HG02938 (cell line): ENCODE data around the gene ANKRD6.
"Not testable (repeated sequence)": the region's sequence is repeated elsewhere in the genome, so short reads cannot be mapped to it uniquely, and the experiment has no call there.

Experiments used
- ATAC-seq: cut with Tn5 transposase; IDR thresholded peaks from one replicate; pipeline ENCODE4 v1.9.1; 2021; ENCODE audit warnings: mild to moderate bottlenecking, moderate library complexity; ENCODE audit not compliant: unreplicated experiment

The ANKRD6 gene

DNA sequence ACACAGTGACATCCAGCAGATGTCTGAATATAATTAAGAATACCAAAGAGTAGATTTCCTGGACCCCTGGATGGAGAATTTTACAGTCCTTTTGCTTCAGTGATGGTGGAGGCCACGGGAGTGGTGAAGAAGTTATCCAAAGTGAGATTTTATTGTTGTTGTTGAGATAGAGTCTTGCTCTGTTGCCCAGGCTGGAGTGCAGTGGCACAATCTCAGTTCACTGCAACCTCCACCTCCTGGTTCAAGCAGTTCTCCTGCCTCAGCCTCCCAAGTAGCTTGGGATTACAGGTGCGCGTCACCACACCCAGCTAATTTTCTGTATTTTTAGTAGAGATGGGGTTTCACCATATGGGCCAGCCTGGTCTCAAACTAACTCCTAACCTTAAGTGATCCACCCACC lies 208.6 kb downstream of the ANKRD6 start:
- not testable (repeated sequence) for ATAC-seq

DNA sequence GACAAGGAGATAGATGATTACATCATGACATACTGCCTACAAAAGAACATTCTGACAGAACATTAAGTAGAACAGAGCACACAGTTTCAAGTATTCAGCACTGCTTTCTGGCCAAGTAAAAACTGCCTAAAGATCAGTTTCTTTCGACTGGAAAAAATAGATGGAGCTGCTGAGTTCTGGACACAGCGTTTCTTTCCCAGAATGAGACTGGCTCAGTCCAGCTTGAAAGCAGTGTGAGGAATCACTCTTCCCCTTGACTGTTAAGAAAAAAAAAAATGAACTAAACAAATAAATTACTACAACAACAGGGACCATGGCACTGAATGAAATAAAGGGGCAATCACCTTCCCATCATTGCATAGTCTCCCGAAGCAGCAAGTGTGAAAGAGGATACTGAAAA lies 210.0 kb downstream of the ANKRD6 start:
- no peak for ATAC-seq

DNA sequence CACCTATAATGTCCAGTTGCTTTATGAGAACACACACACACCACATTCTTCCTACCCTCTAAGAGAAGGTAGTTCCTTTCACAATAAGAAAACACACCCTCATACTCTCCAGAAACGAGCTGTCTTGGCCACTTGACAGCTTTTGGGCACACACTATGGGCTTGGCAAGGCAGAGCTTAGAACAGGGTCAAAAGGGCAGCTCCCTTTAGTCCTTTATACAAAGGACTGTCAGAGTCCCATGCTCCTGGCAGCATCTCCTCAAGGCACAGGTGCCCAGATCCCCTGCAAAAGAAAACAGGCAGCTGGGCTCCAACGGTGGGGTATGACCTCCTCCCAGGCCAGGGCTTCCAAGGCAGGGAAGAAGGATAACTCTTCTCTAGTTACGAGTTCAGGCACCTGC lies 210.5 kb downstream of the ANKRD6 start:
- ATAC-seq = no peak

DNA sequence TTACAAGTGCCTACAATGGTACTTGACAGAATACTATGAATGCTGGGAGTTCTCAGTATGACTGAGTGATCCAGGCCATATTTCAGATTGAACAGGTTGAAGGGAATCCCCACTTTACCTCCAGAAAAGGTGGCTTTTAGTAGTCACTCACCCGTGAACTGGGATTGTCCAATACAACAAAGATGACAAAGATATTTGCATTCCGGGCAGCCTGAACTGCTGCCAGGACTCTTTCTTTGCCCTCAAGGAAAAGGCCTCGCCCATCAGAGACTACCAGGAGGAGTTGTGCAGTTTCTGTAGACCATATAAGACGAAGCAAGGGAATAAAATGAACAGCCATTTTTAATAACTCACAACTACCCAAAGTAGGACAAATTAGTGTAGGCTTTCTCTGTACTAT lies 211.9 kb downstream of the ANKRD6 start:
- no peak for ATAC-seq

DNA sequence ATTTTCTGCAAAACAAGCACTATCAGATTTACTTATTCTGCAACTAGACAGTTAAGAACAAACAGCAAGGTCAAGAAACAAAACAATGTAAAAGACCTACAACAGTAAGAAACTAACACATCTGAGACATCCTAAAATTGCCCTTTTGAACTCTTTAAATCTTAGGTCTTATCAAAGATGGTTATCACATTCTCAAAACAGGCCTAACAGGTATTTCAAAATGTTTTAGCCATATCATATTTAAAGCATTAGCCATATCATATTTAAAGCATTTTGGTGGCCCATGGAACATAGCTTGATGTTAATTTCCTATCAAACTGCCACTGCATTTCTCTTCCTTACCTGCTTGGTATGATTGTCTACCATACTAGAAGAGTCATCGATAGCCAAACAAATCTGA lies 216.7 kb downstream of the ANKRD6 start:
- ATAC-seq = no peak

DNA sequence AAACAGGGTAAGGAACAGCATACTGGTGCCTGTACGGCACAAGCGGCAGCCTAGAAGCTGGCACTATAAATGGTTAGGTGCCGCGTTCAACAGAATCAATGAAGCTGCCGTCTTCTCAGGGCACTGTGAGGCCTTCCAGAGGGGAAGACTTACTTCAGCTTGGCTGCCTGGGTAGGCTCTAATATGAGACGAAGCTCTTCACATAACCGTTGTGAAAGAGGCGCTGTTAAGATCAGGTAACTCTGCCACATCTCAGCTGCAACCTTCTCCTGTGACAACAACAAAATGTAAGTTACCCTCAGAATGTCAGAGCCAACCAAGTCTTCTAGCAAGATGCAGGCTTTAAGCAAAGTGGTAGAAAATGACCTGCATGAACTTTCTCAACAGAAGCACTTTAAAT lies 217.6 kb downstream of the ANKRD6 start:
- no peak for ATAC-seq

DNA sequence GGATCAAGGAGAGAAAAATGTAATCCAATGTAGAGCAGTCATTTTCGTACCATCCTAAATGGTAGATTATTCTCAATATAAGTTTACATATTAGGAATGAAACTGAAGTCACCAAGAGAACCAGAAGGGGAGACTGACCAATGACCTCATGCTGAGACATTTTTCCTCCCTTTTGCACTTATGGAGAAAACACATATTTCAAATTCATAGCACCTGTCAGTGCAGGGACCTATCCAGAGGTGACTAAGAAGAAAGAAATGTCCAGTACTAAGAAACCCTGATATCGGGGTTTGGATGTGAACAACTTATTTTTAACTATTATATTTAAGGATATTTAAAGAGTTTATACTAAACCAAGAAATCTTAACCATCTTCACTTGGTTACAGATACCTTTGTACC lies 222.2 kb downstream of the ANKRD6 start:
- no peak for ATAC-seq

DNA sequence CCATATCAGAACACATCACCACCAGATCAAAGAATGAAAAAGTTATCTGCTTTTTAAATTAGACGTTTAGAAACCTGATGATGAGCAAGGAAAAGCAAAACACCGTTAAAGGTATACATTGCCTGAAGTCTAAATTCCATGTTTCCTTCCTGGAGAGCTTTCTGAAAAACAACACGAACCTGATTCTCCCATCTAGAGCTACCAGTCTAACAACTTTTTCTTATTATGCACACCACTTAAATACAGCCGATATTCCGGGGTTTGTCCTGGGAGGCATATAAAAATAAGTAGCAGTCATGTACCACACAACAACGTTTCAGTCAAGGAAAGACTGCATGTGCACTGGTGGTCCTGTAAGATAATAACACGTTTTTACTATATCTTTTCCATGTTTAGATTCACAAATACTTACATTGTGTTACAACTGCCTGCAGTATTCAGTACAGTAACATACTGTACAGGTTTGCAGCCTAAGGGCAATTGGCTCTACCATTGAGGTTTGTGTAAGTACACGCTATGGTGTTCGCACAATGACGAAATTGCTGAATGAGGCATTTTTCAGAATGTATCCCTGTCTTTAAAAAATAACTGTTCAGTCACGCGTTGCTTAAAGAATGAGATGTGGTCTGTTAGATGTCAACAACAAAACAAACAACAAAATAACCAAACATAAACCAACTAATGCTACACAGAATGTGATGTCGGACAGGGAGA lies 224.7 kb downstream of the ANKRD6 start:
- ATAC-seq = no peak

DNA sequence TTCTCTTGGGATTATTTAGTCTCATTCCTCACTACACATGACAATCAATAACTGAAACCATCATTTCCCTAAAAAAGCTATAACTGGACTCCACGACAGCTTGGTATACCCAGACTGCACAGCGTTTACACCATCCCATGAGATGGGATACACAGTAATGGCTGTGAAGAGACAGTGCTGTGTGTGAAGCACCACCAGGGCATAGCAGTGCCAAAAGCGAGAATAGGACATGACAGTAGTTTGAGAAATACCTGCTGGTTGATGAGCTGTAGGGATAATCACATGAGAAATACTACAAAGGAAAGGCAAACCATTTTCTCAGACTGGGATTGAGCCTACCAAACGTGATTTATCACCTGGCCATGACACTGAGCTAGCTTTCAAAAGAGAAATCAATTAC lies 228.0 kb downstream of the ANKRD6 start:
- ATAC-seq = no peak

DNA sequence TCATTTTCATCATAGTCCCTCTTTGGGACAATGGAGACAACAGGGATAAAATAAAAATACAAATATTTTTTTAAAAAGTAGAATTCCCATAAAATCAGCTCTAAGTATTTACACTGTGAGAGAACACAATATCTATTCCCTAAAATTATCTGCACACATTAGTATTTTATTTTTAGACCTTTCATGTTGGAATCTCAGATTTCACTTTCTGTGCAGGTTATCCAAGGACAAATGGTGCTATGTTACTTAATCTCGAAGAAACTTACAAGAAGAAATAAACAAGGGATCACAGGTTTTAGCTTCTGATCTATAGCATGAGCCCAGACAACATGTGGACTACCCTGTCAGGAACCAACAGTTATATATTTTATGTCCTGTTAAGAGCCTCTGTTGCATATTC lies 228.6 kb downstream of the ANKRD6 start:
- no peak for ATAC-seq

DNA sequence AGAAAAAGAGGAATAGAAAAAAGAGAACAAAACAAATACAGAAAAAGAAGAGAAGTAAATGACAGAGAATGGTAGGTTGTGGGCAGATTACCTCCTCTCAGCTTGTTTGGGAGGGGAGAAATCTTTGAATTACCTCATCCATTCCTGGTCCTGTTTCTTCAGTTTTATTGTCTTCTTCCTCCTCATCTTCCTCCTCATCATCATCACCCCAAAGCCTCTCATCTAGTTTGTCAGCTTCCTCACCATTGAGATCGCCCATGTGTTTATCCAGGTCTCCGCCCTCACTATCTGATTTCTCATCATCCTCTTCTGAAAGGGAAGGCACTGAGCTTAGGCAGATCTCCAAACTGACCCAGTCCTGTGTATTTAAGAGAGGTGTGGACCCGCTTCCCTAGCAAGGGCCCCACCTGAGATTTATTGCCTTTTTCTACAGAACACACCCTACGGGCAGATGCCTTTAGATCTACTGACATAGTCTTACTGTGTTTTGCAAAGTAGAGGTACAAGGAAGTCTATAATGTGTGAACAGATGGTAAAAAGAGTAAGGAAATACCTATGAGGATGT lies 229.8 kb downstream of the ANKRD6 start:
- ATAC-seq = no peak

DNA sequence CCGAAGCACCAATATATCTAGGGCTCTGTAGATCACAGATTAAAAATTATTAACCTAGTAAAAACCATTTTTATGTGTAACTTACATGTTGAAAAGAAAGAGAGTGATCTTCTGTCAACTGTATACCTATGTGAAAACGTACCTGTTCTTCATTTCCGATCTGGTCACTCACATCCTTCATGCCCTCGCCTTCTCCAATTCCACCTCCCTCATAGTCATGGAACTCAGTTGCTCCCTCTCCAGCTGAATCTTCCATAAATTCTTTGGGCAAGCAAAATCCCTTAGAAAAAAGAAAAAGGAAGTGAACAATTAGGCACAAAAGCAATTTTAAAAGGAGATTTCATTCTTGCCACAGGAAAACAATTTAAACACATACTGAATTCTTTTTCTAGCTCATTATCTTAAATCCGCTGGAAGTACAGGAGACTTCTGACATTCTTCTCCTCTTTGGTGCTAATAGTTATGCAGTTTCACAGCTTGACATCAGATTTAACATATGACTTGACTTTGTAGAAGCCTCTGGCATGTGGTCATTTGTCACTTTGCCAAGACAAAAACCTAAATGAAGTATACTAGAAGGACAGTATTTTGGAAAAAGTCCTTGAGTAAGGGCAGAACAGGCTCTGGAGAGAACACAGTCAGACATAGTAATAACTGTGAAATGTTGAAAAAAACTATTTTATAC lies 235.1 kb downstream of the ANKRD6 start:
- no peak for ATAC-seq

DNA sequence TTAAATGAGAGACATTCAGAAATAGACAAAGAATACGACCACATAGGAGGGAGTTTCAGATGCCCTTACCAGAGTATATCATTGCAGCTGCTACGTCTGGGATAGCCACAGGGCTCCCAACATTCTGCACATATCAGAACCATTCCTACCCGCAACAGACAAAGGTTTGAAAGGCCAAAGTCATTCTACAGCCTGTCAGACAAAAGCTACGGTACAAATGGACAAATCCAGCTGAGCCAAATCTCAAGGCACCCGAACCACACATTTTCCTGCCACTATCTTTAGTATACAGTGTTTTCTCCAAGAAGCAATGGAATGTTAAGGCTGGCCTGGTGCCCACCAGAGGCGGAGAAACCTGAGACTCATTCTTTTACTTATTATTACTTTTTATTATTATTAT lies 236.1 kb downstream of the ANKRD6 start:
- no peak for ATAC-seq

DNA sequence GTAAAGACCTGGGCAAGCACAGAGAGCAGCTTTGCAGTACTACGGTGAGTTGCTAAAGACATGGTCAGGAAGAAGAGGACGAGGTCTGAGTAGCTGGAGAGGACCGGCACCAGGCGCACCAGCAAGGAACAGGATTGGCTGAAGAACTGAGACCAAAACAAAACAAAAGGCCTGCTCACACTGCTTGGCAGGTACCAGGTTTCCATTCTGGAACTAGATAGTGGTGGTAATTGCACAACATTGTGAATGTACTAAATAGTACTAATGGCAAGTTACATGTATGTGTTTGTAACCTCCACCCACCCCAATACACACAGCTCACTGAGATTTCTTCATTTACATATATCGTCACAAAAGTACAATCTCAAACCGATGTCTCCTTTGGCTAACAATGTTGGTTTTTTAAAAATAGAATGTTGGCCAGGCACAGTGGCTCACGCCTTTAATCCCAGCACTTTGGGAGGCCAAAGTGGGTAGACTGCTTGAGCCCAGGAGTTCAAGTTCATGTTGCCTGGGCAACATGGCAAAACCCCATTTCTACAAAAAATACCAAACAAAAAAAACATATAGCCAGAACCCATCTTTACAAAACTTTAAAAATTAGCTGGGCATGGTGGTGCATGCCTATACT lies 238.1 kb downstream of the ANKRD6 start:
- ATAC-seq = no peak

DNA sequence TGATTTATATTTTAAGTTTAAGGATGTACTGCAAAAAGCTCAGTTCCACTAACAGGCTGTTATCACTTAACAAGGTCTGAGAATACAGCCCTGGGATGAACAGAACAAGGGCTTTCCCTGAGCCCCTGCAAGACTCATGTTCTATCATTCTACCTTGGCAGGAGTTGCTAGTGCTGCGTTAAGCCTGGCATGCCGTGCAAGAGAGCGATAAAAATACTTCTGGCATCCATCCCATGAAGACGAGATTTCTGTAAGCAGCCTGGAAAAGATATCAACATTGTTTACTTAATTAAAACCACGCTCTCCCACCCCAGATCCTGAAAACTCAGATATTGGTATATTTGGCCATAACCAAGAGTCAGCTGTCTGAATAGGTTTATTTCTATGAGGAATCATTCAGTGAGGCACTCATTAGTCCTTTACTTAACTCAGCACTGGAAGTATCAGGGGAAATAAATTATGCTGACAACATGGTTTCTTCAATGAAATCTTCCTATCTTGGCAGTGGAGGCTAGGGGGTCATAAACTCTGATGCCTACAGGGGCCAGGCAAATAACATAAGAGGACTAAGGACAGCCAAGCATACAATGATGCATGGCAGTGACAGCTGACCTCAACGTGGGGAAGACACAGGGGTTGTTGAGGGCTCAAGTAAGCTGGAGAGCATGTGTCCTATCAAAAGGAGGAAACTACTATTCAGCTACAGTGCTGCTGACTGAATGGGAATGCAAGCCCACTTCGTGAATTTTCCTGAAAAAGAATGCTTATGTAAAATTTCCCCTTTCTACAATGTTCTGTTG lies 243.2 kb downstream of the ANKRD6 start:
- ATAC-seq = no peak

DNA sequence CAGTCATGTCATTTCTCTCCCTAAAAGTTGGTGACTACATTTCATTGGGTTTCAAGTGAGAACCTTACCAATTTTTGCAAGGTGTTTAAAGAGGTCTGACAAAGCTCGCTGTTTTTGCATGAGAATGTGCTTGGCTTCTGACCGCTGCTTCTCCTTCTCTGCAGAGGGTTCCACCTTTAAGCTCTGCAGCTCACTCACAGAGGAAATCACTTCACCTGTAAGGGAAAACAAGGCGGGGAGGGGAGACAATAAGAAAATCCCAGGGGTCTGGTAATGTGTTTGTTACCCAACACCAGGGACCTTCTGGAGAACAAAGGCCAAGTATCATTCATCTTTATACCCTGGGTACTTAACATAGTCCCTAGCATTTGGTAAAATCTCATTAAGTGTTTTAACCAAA lies 245.6 kb downstream of the ANKRD6 start:
- no peak for ATAC-seq

DNA sequence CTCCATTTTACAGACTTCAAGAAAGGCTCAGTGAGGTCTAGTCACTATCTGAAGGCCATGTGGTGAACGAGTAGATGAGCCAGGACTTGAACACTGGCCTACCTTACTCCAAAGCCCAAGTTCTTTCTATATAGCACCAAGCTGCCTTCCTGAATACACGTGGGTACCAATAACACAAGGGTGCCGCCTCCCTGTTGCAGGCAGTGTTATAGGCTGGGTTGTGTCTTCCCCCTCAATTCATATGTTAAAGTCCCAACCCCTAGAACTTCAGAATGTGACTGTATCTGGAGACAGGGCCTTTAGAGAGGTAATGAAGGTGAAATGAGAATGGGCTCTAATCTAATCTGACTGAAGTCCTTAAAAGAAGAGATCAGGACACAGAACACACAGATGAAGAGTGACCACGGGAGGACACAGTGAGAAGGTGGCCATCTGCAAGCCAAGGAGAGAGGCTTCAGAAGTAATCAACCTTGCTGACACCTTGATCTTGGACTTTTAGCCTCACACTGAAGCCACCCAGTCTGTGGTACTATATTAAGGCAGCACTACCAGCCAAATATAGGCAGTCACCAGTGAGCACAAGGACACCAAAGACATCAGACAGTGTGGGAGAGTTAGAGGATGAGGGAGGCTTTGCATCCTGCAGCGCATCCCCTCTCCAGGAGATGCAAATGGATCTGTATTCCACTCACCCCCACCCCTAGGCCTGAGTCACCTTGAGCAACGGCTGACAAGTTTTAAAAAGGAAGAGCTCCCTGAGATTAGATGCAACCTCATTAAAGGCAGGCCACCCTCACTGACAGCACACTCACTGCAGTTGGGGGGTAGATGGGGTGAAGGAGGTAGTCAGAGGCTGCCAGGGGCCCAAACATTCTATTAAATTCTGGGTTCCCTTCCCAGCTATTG lies 246.5 kb downstream of the ANKRD6 start:
- ATAC-seq = no peak

DNA sequence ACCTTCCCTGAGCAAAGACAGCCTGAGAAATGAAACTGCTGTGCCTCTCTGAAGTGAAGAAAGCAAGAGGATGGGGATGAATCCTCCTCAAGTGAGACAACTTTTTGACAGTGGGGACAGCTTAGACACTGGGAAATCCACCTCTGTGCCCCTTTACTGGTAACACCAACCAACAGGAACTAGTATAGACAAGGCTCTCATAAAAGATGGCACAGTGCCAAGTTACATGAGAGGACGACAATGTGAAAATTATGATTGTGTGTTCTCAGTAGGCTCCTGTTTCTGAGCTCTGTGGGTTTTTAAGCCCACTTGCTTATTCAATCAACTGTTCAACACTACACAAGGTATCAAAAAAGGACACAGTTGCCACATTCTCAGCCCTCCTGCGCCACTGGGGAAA lies 247.2 kb downstream of the ANKRD6 start:
- ATAC-seq = no peak

DNA sequence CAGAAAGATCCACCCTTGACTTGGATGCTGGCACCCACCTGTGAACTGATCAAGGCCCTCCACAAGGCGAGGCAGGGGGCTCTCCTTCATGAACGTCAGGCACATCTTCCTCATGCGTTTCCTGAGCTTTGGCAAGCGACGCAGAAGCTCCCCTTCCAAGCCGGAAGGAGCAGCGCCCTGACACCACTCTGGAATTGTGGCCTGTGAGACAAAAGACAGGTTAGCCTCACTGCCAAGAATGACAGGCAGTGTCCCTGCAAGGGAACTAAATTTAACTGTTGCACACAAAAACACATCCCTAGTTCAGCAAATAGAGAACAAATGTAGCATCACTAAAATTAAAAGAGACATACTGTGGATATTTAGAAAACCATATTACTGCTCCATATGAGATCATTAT lies 247.6 kb downstream of the ANKRD6 start:
- no peak for ATAC-seq

DNA sequence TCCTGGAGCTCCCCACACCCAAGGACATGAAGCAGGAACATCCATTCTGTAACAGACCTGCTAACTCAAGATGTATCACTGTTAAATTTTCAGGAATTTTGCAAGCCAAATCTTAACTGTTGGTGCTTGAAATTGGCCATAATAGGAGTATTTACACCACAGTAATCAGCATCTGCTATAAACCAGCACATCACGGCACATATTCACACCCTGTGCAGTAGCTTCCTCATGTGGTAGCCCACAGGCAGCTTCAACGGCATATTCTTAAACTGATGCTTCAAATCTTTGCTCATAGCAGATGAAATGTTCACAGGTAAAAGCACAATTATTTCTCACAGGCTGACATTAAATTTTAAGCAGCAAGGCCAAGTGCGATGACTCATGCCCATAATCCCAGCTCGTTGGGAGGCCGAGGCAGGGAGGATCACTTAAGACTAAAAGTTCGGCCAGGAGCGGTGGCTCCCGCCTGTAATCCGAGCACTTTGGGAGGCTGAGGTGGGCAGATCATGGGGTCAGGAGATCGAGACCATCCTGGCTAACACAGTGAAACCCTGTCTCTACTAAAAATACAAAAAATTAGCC lies 249.1 kb downstream of the ANKRD6 start:
- no peak for ATAC-seq
